WERI-Rb-1 (cell line): ENCODE measurements around the gene HYI.

Experiments
- DNase-seq: peaks from one replicate; pipeline ENCODE4 v3.0.0-alpha.2; 2020
- H3K27ac ChIP-seq: fragments of 250-450 bp; sonication (Bioruptor Pico); 2 replicates; pipeline ENCODE4 v1.5.1; 2020; ENCODE audit warnings: mild to moderate bottlenecking, moderate library complexity
- H3K27me3 ChIP-seq: fragments of 250-450 bp; sonication (Bioruptor Pico); 2 replicates; pipeline ENCODE4 v1.5.1; 2021; ENCODE audit warnings: mild to moderate bottlenecking, low read depth, moderate library complexity; ENCODE audit not compliant: insufficient read depth, severe bottlenecking
- H3K36me3 ChIP-seq: fragments of 250-450 bp; sonication (Bioruptor Pico); 2 replicates; pipeline ENCODE4 v1.5.1; 2020; ENCODE audit warnings: mild to moderate bottlenecking, moderate library complexity
- H3K4me3 ChIP-seq: 2 replicates; pipeline ENCODE4 v1.5.1; 2011; ENCODE audit warnings: low read depth, mild to moderate bottlenecking, control low read depth, low read length
- H3K9me3 ChIP-seq: fragments of 250-450 bp; sonication (Bioruptor Pico); 2 replicates; pipeline ENCODE4 v1.5.1; 2021; ENCODE audit warnings: mild to moderate bottlenecking, moderate library complexity; ENCODE audit not compliant: severe bottlenecking
- TF ChIP-seq, protein P1 (sequence below): IDR thresholded peaks from 2 replicates; pipeline ENCODE4 v1.5.1; 2011; ENCODE audit warnings: low read depth, mild to moderate bottlenecking, control low read depth, inconsistent platforms, low read length

Gene HYI

DNA sequence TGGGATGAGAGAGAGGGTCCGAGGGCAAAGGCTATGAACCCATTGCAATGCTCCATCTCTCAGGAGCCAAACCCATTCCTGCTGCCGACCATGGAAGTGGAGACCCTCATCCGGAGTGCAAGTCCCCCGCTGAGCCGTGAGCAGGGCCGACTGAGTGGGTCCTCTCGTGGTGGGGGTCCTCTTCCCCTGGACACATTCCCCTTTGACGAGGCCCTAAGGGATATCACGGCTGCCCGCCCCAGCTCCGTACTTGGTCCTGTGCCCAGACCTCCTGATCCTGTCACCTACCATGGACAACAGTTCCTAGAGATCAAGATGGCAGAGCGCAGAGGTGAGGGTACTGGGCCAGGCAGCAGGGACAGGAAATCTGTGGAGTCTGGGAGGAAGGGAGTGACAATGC lies 11.0 kb downstream of the HYI start:
- H3K4me3 ChIP-seq: no peak overlapping the region
- H3K27me3 ChIP-seq: no peaks in the 10 kb centered on the region
- no peaks in the 10 kb centered on the region for H3K9me3 ChIP-seq
- peaks cover 82% of the 10 kb centered on the region for H3K36me3 ChIP-seq
- TF ChIP-seq, protein P1, sequence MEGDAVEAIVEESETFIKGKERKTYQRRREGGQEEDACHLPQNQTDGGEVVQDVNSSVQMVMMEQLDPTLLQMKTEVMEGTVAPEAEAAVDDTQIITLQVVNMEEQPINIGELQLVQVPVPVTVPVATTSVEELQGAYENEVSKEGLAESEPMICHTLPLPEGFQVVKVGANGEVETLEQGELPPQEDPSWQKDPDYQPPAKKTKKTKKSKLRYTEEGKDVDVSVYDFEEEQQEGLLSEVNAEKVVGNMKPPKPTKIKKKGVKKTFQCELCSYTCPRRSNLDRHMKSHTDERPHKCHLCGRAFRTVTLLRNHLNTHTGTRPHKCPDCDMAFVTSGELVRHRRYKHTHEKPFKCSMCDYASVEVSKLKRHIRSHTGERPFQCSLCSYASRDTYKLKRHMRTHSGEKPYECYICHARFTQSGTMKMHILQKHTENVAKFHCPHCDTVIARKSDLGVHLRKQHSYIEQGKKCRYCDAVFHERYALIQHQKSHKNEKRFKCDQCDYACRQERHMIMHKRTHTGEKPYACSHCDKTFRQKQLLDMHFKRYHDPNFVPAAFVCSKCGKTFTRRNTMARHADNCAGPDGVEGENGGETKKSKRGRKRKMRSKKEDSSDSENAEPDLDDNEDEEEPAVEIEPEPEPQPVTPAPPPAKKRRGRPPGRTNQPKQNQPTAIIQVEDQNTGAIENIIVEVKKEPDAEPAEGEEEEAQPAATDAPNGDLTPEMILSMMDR: no peak
- DNase-seq: no peak
- H3K27ac ChIP-seq: no peak overlapping the region

DNA sequence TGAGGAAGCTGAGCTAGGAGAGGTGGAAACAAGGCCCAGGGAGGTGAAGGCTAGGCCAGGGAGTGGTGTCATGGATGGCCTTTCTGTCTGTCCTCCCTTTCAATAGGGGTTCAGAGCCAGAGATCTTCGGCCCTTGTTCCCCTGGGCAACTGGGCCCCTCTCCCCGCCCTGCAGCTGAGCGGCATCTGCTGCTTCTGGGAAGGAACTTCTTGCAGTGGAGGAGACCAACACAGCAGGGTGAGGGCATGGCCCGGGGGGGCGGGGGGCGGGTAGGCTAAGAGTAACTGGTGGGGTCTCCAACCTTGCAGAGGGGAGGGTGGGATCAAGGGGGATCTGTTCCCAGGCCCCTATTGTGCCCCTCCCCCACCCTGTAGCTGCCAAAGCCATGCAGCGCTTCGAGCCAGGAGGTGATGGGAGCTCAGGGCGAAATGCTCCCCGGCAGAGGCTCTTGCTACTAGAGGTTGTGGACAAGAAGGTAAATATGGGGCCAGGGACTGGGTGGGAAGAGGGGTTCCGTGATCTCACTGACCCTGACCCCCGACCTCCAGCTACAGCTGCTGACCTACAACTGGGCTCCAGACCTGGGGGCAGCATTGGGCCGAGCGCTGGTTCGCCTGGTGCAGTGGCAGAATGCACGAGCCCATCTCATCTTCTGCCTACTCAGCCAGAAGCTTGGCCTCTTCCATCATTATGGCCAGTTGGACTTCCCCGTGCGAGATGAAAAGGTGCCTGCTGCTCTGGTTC lies 11.7 kb downstream of the HYI start:
- no peak overlapping the region for H3K27ac ChIP-seq
- no peaks in the 10 kb centered on the region for H3K9me3 ChIP-seq
- no peaks in the 10 kb centered on the region for H3K27me3 ChIP-seq
- TF ChIP-seq, protein P1: no peak
- no peak for DNase-seq
- H3K36me3 ChIP-seq: peaks cover 78% of the 10 kb centered on the region
- no peak overlapping the region for H3K4me3 ChIP-seq

DNA sequence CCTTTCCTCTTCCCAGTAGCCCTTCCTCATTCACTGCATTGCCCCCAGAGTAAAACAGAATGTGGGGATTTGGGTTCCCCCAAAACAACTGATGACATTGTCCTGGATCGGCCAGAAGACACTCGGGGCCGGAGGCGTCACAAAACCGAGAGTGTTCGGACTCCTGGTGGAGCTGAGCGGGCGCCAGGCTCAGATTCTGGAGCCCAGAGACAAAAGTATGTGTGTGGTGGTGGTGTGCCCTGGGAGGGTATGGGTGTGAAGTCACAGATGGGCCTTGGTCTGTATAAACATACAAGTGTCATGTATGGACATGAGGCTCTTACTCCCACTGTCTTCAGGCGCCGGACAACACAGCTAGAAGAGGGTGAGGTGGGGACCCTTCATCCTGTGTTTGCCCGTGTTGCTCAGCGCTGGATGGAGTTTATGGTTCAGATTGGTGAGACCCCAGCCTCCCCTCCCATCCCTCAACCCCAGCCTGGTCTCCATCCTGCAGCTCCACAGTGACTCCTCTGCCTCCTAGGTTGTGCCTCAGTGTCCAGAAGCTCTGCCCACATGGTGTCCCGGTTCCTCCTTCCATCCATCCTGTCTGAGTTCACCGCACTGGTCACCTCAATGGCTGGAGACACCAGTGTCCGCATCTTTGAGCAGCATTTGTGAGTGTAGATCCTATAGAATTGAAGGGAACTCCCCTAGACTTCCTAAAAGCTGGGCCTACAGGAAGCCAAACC lies 12.4 kb downstream of the HYI start:
- no peak overlapping the region for H3K27ac ChIP-seq
- H3K27me3 ChIP-seq: no peaks in the 10 kb centered on the region
- no peak for DNase-seq
- H3K9me3 ChIP-seq: no peaks in the 10 kb centered on the region
- H3K36me3 ChIP-seq: peaks cover 74% of the 10 kb centered on the region
- H3K4me3 ChIP-seq: no peak overlapping the region
- TF ChIP-seq, protein P1: no peak

DNA sequence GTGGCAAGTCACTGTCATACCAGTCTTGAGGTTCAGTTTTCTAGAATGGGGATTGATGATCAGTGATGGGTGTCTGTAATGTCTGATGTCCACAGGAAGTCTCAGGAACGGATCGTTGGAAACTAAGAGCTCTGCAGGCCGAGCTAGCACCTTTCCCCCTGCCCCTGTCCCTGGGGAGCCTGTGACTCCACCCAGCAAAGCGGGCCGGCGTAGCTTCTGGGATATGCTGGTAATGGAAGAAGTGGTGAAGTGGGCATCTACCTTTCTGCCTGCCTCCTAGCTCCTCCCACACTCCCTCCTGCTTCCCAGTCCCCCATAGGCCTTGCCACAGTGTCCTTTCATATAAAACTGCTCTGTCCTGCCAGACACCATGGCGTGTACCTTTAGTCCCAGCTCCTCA lies 13.4 kb downstream of the HYI start:
- TF ChIP-seq, protein P1: no peak
- H3K36me3 ChIP-seq: peaks cover 71% of the 10 kb centered on the region
- no peak for DNase-seq
- H3K27me3 ChIP-seq: no peaks in the 10 kb centered on the region
- H3K4me3 ChIP-seq: no peak overlapping the region
- H3K27ac ChIP-seq: no peak overlapping the region
- no peaks in the 10 kb centered on the region for H3K9me3 ChIP-seq

DNA sequence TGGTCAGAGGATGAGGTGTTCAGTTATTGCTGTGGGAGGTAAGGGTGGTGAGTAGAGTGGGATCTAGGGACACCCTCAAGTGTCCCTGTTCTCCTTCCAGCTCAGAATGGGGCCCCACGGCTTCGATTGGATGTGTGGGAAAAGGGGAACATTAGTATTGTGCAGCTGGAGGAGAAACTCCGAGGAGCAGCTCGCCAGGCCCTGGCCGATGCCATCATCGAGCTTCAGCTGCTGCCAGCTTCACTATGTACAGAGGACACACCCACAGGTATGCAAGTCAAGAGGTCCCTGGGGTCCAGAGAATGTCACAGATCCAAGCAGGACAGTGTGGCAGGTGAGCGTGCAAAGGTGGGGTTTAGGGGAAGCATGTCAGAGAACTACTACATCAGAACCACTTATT lies 13.9 kb downstream of the HYI start:
- Histone ChIP-seq H3K4me3 (no peak overlapping the region), H3K9me3 (no peaks in the 10 kb centered on the region), H3K27me3 (no peaks in the 10 kb centered on the region), H3K27ac (no peak overlapping the region), H3K36me3 (peaks cover 74% of the 10 kb centered on the region)
- DNase-seq: no peak
- TF ChIP-seq, protein P1: no peak
